ENCODE results near the gene KLHL10.
"Not testable (repeated sequence)": the region's sequence is repeated elsewhere in the genome, so short reads cannot be mapped to it uniquely, and the experiment has no call there.

Gene KLHL10

DNA sequence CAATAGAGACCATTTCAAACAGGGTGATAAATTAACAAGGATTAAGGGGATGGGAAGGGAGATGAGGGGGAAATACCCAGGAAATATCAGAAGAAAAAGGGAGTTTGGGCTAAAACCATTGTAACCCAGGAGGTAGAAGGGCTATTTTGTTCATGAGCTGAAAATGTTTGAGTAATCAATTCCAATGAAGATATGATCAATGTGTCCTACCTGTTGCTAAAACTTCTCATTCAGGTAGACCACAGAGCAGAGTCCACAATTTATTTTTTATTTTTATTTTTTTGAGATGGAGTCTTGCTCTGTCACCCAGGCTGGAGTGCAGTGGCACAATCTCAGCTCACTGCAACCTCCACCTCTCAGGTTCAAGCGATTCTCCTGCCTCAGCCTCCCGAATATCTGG is 1.8 kb downstream of the KLHL10 start:
- not testable (repeated sequence) for H2BK120ac ChIP-seq (ENCODE audit: low read depth, low read length); H3K79me2 ChIP-seq (ENCODE audit: control insufficient read depth, insufficient read depth, low read length); H2BK5ac ChIP-seq (ENCODE audit: low read length); H3K56ac ChIP-seq (ENCODE audit: low read length); H3K4me3 ChIP-seq (ENCODE audit: low read length); H3K9ac ChIP-seq (ENCODE audit: low read length); H3K36me3 ChIP-seq (ENCODE audit: control insufficient read depth, insufficient read depth, low read length); H3K23ac ChIP-seq (ENCODE audit: low read length); DNase-seq; H4K5ac ChIP-seq (ENCODE audit: low read length); H3K79me1 ChIP-seq (ENCODE audit: low read length); H3K27ac ChIP-seq (ENCODE audit: low read depth, low read length); H2AK5ac ChIP-seq (ENCODE audit: low read length); H3K4me1 ChIP-seq (ENCODE audit: control insufficient read depth, low read depth, low read length); H4K8ac ChIP-seq (ENCODE audit: low read depth, low read length); H3K27me3 ChIP-seq (ENCODE audit: insufficient read depth, low read length, poor library complexity); H3K4me2 ChIP-seq (ENCODE audit: low read length); H3K18ac ChIP-seq (ENCODE audit: low read length); H2BK15ac ChIP-seq (replicated peaks; ENCODE audit: low read depth); H3K4ac ChIP-seq (ENCODE audit: low read depth, low read length)
- WGBS (ENCODE audit: extremely low coverage, insufficient coverage, low lambda C conversion rate), result no CpG with 5 or more reads among the region's 2 CpGs

DNA sequence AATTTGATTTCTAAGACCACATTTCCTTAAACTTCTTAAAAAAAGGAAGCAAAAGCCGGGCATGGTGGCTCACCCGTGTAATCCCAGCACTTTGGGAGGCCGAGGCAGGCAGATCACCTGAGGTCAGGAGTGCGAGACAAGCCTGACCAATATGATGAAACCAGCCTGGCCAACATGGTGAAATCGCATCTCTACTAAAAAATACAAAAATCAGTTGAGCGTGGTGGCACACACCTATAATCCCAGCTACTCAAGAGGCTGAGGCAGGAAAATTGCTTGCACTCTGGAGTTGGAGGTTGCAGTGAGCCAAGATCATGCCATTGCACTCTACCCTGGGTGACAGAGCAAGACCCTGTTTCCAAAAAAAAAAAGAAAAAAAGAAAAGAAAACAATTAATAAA is 3.2 kb downstream of the KLHL10 start:
- DNase-seq; H3K23ac ChIP-seq (ENCODE audit: low read length); H4K5ac ChIP-seq (ENCODE audit: low read length); H3K18ac ChIP-seq (ENCODE audit: low read length); H3K9ac ChIP-seq (ENCODE audit: low read length); H3K4me3 ChIP-seq (ENCODE audit: low read length); H3K27ac ChIP-seq (ENCODE audit: low read depth, low read length); H3K36me3 ChIP-seq (ENCODE audit: control insufficient read depth, insufficient read depth, low read length); H3K4me2 ChIP-seq (ENCODE audit: low read length); H3K4me1 ChIP-seq (ENCODE audit: control insufficient read depth, low read depth, low read length); H2AK5ac ChIP-seq (ENCODE audit: low read length); H3K79me1 ChIP-seq (ENCODE audit: low read length); H3K56ac ChIP-seq (ENCODE audit: low read length); H2BK120ac ChIP-seq (ENCODE audit: low read depth, low read length); H4K8ac ChIP-seq (ENCODE audit: low read depth, low read length); H3K79me2 ChIP-seq (ENCODE audit: control insufficient read depth, insufficient read depth, low read length); H3K4ac ChIP-seq (ENCODE audit: low read depth, low read length); H2BK15ac ChIP-seq (replicated peaks; ENCODE audit: low read depth); H3K27me3 ChIP-seq (ENCODE audit: insufficient read depth, low read length, poor library complexity); H2BK5ac ChIP-seq (ENCODE audit: low read length): not testable (repeated sequence)
- WGBS (ENCODE audit: extremely low coverage, insufficient coverage, low lambda C conversion rate), result no CpG with 5 or more reads among the region's 6 CpGs

DNA sequence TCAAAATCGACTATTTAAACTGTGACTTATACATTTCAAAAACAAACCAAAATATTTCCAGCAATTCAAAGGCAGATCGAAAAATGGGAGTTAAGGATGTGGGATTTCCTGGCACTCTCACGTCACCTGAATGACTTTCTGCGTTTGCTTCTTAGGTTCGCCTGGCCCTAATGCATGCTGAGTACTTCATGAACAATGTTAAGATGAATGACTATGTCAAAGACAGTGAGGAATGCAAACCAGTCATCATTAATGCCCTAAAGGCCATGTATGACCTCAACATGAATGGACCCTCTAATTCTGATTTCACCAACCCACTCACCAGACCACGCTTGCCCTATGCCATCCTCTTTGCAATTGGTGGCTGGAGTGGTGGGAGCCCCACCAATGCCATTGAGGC is 7.3 kb downstream of the KLHL10 start:
- H2BK120ac ChIP-seq (ENCODE audit: low read depth, low read length), result no peak overlapping the region
- H3K9ac ChIP-seq (ENCODE audit: low read length), result no peak overlapping the region
- no peak overlapping the region for H4K5ac ChIP-seq (ENCODE audit: low read length)
- no peaks in the 10 kb centered on the region for H3K79me1 ChIP-seq (ENCODE audit: low read length)
- H2AK5ac ChIP-seq (ENCODE audit: low read length), result no peak overlapping the region
- H3K4me1 ChIP-seq (ENCODE audit: control insufficient read depth, low read depth, low read length), result no peaks in the 10 kb centered on the region
- no peak overlapping the region for H2BK15ac ChIP-seq (replicated peaks; ENCODE audit: low read depth)
- no peak for DNase-seq
- no peak overlapping the region for H3K4me3 ChIP-seq (ENCODE audit: low read length)
- no peak overlapping the region for H2BK5ac ChIP-seq (ENCODE audit: low read length)
- H3K27ac ChIP-seq (ENCODE audit: low read depth, low read length), result no peak overlapping the region
- no peaks in the 10 kb centered on the region for H3K27me3 ChIP-seq (ENCODE audit: insufficient read depth, low read length, poor library complexity)
- no peak overlapping the region for H4K8ac ChIP-seq (ENCODE audit: low read depth, low read length)
- H3K56ac ChIP-seq (ENCODE audit: low read length), result no peak overlapping the region
- H3K36me3 ChIP-seq (ENCODE audit: control insufficient read depth, insufficient read depth, low read length), result no peaks in the 10 kb centered on the region
- no peak overlapping the region for H3K23ac ChIP-seq (ENCODE audit: low read length)
- H3K18ac ChIP-seq (ENCODE audit: low read length), result no peak overlapping the region
- H3K79me2 ChIP-seq (ENCODE audit: control insufficient read depth, insufficient read depth, low read length), result no peaks in the 10 kb centered on the region
- H3K4ac ChIP-seq (ENCODE audit: low read depth, low read length), result no peak overlapping the region
- H3K4me2 ChIP-seq (ENCODE audit: low read length), result no peak overlapping the region
- WGBS (ENCODE audit: extremely low coverage, insufficient coverage, low lambda C conversion rate), result no CpG with 5 or more reads among the region's 6 CpGs

DNA sequence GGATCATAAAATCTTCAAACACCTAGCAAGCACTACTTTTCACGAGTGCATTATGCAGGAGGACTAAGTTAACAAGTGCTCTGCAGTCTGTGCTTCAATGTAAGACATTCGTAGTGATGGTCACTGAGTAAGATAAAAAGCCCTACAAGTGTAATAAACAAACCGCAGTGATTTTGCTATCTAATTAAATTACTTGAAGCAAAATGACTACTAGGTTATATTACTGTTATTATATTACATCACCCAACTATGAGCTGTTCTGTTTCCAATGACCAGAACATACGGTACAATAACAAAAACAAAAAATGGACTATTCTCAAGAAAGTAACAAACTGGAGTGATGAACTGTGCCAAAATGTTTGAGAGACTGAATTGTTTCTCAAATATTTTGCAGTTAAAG is 11.2 kb downstream of the KLHL10 start:
- Histone ChIP-seq H3K56ac (ENCODE audit: low read length) (no peak overlapping the region), H3K79me1 (ENCODE audit: low read length) (peaks cover 2% of the 10 kb centered on the region), H2BK5ac (ENCODE audit: low read length) (no peak overlapping the region), H3K36me3 (ENCODE audit: control insufficient read depth, insufficient read depth, low read length) (no peaks in the 10 kb centered on the region), H3K4me2 (ENCODE audit: low read length) (no peak overlapping the region), H3K79me2 (ENCODE audit: control insufficient read depth, insufficient read depth, low read length) (no peaks in the 10 kb centered on the region), H4K8ac (ENCODE audit: low read depth, low read length) (no peak overlapping the region), H3K18ac (ENCODE audit: low read length) (no peak overlapping the region), H4K5ac (ENCODE audit: low read length) (no peak overlapping the region), H3K4me3 (ENCODE audit: low read length) (no peak overlapping the region), H3K27ac (ENCODE audit: low read depth, low read length) (no peak overlapping the region), H3K9ac (ENCODE audit: low read length) (no peak overlapping the region), H2BK120ac (ENCODE audit: low read depth, low read length) (no peak overlapping the region), H3K27me3 (ENCODE audit: insufficient read depth, low read length, poor library complexity) (no peaks in the 10 kb centered on the region), H3K4ac (ENCODE audit: low read depth, low read length) (no peak overlapping the region), H3K4me1 (ENCODE audit: control insufficient read depth, low read depth, low read length) (no peaks in the 10 kb centered on the region), H3K23ac (ENCODE audit: low read length) (no peak overlapping the region), H2BK15ac (replicated peaks; ENCODE audit: low read depth) (no peak overlapping the region), H2AK5ac (ENCODE audit: low read length) (no peak overlapping the region)
- WGBS (ENCODE audit: extremely low coverage, insufficient coverage, low lambda C conversion rate), result no CpG with 5 or more reads among the region's 4 CpGs
- no peak for DNase-seq

DNA sequence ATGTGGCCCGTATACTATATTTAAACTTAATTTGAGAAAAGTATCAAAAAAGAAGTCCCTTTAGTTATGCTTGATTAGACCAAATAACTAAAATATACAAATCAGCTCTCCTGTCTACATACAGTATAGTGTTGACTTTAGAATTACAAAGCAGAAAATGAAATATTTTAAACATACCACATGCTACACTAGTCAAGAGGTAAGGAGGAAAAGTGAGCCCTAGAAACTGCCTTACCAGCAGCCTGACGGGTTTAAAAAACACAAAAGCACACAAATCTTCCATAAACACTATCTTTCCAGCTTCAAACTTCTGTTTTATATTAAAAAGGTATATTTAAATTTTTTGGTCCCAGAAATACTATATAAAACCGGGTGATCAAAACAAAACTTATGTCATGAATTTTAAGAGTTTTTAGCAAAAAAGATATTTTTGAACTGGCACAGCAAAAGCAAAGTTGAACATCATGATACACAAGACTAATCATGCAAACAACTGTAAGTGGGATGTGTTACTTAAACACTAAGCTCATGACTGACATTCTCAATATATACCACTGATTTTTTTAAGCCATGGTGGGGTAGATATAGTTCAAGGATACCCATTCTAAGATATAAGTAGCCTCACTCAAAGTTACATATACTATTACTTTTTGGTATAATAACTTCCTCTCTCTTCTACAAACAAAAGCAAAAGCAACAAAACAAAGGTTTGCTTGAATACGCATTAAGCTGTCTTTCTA is 11.8 kb downstream of the KLHL10 start:
- H3K27me3 ChIP-seq (ENCODE audit: insufficient read depth, low read length, poor library complexity), result no peaks in the 10 kb centered on the region
- H3K56ac ChIP-seq (ENCODE audit: low read length), result no peak overlapping the region
- no peak overlapping the region for H3K4me2 ChIP-seq (ENCODE audit: low read length)
- H2BK120ac ChIP-seq (ENCODE audit: low read depth, low read length), result no peak overlapping the region
- DNase-seq, result no peak
- H3K4me3 ChIP-seq (ENCODE audit: low read length), result no peak overlapping the region
- no peaks in the 10 kb centered on the region for H3K4me1 ChIP-seq (ENCODE audit: control insufficient read depth, low read depth, low read length)
- no peak overlapping the region for H3K27ac ChIP-seq (ENCODE audit: low read depth, low read length)
- no peak overlapping the region for H2BK15ac ChIP-seq (replicated peaks; ENCODE audit: low read depth)
- no peak overlapping the region for H4K5ac ChIP-seq (ENCODE audit: low read length)
- no peak overlapping the region for H3K18ac ChIP-seq (ENCODE audit: low read length)
- H3K79me1 ChIP-seq (ENCODE audit: low read length), result peaks cover 2% of the 10 kb centered on the region
- no peaks in the 10 kb centered on the region for H3K79me2 ChIP-seq (ENCODE audit: control insufficient read depth, insufficient read depth, low read length)
- H3K36me3 ChIP-seq (ENCODE audit: control insufficient read depth, insufficient read depth, low read length), result peaks cover under 1% of the 10 kb centered on the region
- WGBS (ENCODE audit: extremely low coverage, insufficient coverage, low lambda C conversion rate), result no CpG with 5 or more reads among the region's 4 CpGs
- H3K4ac ChIP-seq (ENCODE audit: low read depth, low read length), result no peak overlapping the region
- no peak overlapping the region for H3K9ac ChIP-seq (ENCODE audit: low read length)
- no peak overlapping the region for H4K8ac ChIP-seq (ENCODE audit: low read depth, low read length)
- H2AK5ac ChIP-seq (ENCODE audit: low read length), result no peak overlapping the region
- H3K23ac ChIP-seq (ENCODE audit: low read length), result no peak overlapping the region
- H2BK5ac ChIP-seq (ENCODE audit: low read length), result no peak overlapping the region

DNA sequence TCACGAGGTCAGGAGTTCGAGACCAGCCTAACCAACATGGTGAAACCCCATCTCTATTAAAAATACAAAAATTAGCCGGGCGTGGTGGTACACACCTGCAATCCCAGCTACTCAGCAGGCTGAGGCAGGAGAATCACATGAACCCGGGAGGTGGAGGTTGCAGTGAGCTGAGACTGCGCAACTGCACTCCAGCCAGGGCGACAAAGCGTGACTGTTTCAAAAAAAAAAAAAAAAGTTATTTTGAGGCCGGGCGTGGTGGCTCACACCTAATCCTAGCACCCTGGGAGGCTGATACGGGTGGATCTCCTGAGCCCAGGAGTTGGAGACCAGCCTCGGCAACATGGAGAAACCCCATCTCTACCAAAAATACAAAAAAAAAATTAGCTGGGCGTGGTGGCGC is 13.8 kb downstream of the KLHL10 start:
- not testable (repeated sequence) for H3K4me1 ChIP-seq (ENCODE audit: control insufficient read depth, low read depth, low read length); H2BK5ac ChIP-seq (ENCODE audit: low read length); H2BK15ac ChIP-seq (replicated peaks; ENCODE audit: low read depth); H3K9ac ChIP-seq (ENCODE audit: low read length); H3K4me3 ChIP-seq (ENCODE audit: low read length); H3K79me1 ChIP-seq (ENCODE audit: low read length); H3K23ac ChIP-seq (ENCODE audit: low read length); H3K4ac ChIP-seq (ENCODE audit: low read depth, low read length); H3K36me3 ChIP-seq (ENCODE audit: control insufficient read depth, insufficient read depth, low read length); H3K27me3 ChIP-seq (ENCODE audit: insufficient read depth, low read length, poor library complexity); H3K27ac ChIP-seq (ENCODE audit: low read depth, low read length); H3K56ac ChIP-seq (ENCODE audit: low read length); H4K8ac ChIP-seq (ENCODE audit: low read depth, low read length); H4K5ac ChIP-seq (ENCODE audit: low read length); H3K79me2 ChIP-seq (ENCODE audit: control insufficient read depth, insufficient read depth, low read length); H2AK5ac ChIP-seq (ENCODE audit: low read length); H3K18ac ChIP-seq (ENCODE audit: low read length); H3K4me2 ChIP-seq (ENCODE audit: low read length); DNase-seq; H2BK120ac ChIP-seq (ENCODE audit: low read depth, low read length)
- WGBS (ENCODE audit: extremely low coverage, insufficient coverage, low lambda C conversion rate), result no CpG with 5 or more reads among the region's 14 CpGs
